GM21528 (cell line): Measurements from ENCODE around the gene HDDC2.

Experiments
- ATAC-seq: cut with Tn5 transposase; IDR thresholded peaks from one replicate; pipeline ENCODE4 v1.9.1; 2021; ENCODE audit warnings: mild to moderate bottlenecking, moderate library complexity; ENCODE audit not compliant: unreplicated experiment, low FRiP score

Gene HDDC2

DNA sequence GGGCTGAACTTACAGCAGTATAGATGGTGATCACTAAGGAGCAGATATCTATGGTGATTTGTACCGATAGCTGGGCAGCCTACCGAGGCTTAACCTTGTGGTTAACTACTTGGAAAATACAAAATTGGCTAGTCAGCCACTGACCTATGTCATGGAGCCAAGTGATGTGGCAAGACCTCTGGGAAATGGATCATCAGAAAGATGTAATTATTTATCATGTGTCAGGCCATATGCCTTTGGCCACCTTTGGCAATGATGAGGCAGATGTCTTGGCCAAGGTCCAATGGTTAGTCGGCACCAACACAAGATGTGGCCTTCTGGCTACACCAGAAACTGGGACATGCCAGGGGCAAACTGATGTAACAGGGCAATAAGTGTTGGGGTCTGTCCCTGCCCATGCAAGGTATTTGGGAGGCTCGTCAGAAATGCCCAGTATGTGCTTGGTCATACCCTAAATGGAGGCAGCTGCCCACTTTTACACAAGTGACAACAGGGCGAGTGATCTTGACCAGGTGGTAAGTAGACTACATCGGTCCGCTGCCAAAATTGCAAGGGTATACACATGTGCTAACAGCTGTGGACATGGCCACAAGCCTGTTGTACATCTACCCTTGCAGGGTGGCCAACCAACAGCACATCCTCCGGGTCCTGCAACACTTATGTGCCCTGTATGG, 30.1 kb downstream of the HDDC2 start:
- ATAC-seq = no peak

DNA sequence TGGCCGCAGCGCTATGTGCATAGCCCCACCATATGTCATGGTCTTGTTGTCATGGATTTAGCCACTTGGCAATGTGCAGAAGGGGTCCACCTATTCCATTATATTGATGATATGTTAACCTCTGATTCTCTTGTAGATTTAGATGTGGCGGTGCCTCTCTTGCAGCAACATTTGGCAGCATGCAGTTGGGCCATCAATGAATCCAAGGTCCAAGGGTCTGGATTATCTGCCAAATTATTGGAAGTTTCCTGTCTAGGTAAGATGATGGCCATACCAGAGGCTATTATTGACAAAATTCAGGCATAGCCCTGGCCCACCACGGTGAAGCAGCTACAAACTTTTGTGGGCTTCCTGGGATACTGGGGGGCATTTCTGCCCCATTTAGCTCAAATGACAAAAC, 31.4 kb downstream of the HDDC2 start:
- ATAC-seq = no peak

DNA sequence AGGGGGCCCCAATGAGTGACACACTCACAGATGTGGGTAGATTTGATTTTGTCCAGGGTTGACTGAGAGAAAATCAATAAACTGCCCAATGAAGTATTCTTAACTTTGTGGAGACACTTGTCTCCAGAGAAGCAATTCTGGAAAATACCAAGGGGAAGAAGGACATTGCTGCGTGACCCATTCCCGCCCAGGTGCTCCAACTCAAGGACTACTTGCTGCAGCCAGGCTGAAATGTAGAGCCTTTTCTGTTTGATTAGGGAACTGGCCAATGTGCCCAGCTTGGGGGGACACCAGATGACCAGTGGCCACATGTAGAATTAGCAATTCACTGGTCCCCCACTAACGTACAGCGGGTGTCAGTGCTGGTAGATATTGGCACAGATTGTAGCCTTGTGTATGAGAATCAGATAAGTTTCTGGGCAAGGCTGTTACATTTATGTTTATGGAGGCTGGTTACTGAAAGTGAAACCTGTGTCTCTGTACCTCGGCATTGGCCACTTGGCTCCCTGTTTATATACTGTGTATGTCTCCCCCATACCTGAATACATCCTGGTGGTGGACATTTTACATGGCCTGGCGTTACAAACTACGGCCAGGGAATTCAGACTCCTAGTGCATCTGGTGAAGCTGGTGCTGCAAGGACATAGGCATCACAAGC, 32.3 kb downstream of the HDDC2 start:
- no peak for ATAC-seq

DNA sequence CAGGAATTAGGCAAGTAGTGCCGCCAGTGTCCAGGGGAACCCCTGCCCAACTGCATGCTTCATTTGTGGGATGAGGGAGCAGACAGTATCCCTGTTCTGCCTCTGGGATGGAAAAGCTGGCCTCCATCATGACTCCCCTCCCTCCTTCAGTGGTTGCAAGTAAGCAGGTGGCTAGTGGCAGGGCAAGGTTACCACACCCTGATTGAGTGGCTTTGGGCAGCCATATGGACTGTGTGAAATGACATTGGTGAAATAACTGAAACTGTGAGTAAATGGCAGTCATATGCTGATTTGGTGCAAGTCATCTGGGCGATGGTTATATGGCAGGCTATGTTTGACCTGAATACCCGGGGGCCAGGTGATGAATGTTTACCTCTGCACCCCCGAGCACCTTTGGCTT, 33.0 kb downstream of the HDDC2 start:
- ATAC-seq = no peak

DNA sequence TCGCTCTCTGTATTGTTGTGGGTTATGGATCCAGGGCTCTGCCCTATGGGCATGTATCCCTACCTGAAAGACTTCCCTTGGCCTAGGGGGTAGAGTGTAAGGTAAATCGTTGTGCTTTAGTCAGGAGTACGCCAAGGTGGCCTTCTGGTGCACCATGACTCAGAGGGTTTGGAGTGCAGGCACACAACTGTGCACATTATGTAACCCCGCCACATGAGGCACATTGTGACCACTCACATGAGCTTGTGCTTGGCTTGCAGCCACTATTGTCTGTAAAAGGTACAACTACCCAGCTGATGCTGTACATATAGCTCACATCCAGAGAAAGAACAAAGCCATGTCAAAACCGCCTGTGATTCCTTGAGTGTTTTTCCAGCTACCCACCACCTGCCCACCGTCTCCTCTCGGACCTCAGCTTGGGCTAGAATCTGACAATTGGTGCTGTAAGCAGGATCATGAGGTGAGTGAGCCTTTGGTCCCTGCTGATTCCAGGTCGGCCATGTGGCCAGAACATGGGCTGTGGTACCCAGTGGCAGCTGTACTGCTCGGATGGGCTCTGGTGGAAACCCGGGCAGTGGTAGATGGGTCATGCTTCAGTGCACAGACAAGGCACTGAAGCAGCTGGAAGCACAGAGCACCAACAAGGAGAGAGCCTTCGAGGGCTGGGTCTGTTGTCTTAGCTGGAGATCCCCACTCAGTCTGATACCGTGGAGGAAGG, 33.8 kb downstream of the HDDC2 start:
- ATAC-seq = no peak

DNA sequence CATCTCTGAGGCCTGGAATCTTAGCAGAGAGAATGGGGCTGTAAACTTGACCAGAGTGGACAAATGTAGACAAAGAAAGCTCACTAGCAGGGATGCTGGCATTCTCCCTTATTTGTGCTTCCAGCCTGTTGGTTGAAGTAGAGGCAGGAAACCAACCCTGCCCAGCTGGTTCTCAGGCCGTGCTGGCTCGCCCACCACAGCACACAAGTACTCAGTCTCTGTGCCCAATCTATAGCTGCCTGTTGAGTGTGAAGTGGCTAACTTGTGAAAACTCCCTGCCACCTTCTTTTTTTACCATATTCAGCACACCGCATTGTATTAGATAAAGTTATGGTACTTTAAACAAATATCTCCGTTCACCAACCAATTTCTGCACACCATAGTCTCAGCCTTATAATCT, 37.3 kb downstream of the HDDC2 start:
- ATAC-seq = no peak

DNA sequence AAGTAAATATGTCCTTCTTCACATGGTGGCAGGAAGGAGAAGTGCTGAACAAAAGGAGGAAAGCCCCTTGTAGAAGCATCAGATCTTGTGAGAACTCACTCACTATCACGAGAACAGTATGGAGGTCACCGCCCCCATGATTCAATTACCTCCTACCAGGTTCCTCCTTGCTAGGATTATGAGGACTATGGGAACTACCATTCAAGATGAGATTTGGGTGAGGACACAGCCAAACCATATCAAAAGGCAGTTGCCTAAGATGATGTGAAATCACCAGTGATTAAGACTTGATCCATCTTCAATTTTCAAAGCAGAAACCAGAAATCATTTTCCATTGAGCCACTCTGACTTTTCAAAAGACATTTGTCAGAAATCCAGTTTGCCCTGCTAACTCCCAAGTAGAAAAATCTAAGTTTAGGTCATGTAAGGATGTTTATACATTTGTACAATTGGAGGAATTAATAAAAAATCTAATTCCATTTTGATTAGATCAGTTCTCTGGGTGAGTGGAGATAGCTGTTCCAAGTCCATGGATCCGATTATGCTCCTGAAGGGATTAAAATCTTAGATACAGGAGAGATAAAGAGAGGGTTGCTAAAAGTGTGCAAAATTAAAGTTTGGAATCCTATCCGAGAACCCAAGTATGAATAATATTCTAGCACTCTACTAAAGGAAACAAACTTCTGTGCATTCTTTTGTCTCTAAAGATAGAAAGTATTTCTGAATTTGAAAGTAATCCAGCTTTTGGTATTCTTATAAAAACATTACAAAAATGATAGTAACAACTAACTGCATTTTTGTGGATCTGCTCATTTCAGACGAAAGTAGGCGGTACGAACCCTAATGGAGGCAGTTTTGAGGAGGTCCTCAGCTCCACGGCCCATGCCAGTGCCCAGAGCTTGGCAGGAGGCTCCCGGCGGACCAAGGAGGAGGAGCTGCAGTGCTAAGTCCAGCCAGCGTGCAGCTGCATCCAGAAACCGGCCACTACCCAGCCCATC, 39.5 kb downstream of the HDDC2 start:
- no peak for ATAC-seq

DNA sequence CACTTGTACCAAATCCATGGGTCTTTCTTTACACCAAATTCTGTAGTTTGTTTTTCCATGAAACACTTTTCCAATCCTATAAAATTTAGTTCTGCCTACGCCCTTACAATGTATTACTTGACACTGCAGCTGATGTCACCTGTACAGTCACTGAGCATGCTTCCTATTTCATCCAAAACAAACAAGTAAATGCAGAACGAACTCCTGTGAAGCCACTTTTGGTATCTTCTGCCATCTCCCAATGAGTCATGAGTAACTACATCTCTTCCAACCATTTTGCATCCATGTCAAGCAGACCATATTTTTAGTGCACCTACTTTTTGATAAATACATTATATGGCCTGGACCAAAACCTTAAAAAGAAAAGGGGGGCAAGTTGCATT, 42.4 kb downstream of the HDDC2 start:
- no peak for ATAC-seq

DNA sequence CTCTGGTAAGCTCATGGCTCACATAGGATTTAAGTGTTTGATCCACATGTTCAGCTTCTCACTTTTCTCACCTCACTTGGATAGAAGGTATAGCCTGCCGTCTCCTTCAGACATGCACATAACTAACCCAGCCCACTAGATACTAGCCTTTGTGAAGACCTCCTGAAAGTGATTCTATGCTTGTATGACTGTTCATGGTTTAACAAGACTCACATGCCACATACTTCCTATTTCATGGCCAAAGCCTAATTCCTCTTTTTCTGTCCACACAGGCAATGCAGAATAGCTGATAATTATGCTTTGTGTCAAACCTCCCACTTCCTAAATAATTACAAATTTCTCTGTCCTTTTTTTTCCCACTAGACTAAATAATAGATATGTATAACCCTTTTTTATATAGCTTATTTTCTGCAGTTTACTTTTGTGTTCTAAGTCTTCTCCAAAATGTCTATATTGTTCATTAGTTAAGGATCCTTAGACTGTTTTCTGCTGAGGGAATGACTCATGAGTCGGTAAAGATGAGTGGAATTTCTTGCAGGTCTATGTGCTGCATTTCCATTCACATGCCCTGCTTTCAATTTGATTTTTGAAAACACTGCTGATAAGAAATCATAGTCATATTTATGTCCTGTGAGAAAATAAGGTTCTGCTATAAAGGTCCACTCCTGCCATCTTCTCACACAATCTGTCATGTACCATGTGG, 43.0 kb downstream of the HDDC2 start:
- ATAC-seq = no peak

DNA sequence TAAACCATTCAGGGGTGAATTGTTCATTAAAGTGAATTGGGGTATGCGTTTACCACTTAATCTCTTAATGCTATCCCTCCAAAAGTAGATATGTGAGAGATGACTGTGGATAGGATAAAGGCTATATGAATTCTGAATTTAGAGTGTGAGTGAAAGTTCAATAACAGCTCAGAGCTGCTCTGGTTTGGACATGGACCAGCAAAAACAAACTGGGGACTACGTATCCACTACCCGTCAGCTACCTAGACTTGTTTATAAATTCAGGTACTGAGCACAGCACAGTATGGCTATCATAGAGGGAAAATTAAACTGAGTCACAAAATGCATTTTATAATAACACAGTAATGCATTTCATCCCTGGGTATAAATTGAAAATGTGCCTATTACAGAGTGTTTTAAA, 44.4 kb downstream of the HDDC2 start:
- no peak for ATAC-seq

DNA sequence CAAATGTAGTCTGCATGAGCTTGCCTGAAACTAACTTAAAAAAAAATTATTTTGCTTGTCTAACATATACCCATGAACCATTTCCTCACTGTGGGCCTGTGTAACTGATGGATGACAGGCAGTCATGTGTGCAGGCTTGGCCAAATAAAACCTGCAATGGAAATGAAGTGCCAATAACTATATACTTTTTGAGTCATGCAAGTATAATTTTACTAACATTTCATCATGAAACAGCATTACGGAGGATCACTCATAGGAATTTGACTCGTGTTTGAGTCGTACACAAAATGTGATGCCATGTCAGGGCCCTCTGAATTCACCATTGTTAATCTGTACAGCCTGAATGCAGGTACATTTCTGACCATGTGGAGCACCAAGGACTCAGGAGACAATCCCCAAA, 46.6 kb downstream of the HDDC2 start:
- ATAC-seq = no peak

DNA sequence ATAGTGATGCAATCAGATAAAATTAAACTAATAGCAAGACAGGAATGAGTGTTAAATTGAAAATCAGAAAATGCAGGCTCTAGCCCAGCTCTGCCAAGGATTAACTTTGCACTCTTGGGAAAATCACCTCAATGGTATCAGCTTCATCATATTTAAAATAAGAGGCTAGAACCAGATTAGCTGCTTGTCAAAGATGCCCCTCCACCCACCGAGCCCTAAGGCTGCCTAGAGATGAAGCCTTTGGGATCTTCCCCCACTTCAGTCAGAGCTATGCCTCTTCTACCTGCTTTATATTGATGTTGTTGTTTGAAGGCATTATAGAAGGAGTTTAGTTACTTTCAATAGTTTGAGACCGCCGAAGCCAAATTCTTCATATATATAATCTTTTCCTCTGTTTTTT, 47.4 kb downstream of the HDDC2 start:
- ATAC-seq = no peak

DNA sequence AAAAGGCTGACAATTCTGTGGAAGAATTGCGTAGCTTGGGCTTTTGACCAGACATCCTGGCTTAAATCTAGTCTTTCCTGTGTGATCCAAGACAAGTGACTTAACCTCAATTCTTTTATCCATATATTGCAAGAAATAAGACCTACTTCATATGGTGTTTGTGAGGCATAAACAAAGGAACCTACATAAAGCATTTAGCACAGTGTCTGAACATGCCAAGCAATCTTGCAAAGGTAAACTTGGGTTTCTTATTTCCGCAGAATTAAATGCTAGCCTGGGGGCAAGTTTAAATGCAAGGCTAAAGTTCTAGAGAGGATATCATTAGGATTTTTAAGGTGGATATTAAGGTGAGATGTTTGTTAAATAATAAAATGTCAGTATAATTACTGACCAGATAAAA, 47.9 kb downstream of the HDDC2 start:
- no peak for ATAC-seq

DNA sequence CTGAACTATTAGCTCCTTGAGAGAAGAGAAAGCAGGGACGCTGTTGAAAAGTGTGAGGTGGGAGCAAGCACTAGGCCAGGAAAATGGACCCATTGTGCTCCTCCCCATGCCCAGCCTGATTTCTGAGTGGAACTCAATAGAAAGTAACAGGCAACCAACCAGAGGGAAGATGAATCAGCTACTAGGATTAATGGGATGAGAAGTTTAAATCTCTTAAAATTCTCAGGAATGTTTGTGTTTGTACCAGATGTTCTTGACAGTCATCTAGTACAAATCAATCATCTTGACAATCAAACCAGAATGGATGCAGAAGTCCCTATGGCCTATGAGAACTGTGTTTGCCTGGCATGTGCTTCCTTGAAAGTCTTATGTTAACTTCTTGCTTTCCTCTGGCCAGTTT, 48.9 kb downstream of the HDDC2 start:
- ATAC-seq = no peak

DNA sequence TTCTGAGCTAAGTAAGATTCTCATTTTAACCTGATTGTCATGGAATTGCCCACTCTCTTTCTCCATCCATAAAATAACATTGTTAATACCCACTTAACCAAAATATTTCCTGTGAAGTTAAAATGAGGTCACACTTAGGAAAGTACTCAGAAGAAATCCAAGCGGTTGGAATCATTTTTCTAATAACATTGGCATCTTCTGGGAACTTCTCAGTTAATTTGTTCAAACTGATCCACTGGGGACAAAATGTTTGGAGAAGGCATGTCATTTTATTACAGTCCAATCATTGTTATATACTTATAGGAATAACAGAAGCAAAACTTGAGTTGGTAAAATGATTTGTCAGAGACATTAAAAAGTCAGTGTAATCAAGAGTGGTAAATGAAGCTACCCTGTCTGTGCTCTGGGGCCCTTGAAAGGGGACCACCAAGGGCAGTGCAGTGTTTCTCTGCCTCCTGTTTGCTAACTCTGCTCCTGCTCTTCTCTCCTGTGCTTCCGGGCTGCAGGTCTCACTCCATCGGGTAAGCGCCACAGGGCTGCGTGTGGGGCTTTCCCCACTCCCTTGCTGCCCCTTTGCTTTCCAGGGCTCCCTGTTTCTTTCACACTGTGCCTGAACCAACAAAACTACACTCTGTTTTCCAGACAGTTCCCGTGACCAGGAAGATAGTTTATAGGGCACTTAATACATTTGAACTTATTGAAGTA, 50.1 kb downstream of the HDDC2 start:
- no peak for ATAC-seq

DNA sequence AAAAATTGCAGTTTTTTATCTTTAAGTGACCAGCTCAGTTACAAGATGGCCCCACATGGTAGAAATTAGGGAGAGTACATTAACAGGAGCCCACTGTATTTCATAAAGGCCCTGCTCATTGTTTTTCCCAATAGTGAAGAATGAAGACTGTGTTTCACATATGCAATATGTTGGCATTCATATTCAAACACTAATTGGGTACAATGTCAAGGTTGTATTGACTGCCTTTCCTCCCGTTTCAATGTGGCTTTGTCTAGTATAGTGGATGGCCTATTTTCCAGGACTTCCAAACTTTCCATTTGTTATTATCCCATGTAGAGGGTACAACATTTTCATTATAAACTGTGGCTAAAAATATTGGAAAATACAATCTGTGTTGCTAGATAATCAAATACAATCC, 51.3 kb downstream of the HDDC2 start:
- ATAC-seq = no peak

DNA sequence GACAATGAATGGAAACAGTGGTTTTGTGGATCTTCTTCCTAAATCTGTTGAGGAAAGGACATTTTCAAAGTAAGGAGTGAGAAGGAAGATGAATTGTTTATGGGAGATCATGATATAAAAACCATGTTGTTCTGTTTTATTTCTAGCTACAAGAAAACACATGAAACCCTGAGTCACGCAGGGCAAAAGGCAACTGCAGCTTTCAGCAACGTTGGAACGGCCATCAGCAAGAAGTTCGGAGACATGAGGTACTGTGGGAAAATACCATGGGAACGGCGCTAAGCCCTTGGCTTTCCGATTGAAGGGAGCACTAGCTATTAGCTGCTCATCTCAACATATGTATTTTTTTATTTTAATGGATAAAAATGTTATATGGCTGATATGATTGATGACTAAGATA, 53.6 kb downstream of the HDDC2 start:
- no peak for ATAC-seq

DNA sequence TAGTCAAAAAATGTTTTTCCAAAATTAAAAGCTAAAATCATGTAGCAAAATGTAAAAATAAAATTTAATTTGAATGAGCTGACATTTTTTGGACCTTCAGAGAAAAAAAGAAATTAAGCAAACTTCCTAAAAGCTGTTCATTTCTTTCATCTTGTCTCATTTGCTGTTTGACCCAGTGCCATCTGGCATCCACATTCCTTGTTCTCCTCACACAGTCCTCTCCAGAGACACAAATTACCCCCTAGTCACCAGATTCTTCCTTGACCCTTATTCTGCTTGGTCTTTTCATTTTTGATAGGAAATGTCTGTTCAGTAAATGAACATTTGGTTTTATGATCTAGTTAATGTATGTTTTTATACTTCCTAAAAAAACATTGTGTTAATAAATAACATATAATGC, 55.2 kb downstream of the HDDC2 start:
- ATAC-seq = no peak

DNA sequence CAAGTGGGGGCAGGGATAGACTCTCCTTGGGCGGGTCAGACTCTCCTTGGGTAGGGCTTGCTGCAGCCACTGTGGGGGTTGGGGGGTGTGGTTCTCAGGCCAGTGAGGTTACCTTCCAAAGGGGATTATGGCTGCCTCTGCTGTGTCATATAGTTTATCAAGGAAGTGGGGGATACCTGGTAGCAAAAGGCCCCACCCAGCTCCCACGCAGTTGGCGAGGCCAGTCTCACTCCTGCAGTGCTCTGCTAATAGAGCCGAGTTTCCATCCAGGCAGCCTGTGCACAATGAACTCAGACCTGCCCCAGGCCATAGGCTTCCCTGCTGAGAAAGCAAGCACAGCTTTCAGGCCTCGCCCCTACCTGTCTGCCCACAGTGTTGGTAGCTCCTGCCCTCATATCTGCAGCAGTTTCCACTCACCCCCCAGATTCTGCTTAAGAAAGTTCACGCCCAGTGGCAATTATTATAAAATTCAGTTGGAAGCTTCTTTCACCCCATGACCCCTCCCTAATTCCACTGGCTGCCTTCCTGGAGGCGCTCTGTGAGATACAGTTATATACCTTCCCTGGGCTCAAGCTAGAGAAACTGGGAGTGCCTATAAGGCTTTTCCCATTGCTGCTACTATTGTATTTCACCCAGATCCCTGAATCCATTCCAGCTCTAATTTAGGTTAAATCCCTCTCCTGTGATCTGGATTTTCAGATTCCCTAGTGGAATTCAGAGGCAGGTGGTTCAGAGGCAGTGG, 56.1 kb downstream of the HDDC2 start:
- ATAC-seq = no peak
